ENCODE measurements around the gene NPPB.
A peak's percentile ranks its signal among the peaks of the same experiment; 100 is the strongest.

The NPPB gene

GRCh38 chr1:11857164-11857851, 1.4 kb downstream of the NPPB start:
- DNase-seq (ENCODE audit: low read depth in 2 of 2): no peak

- DNase-seq (ENCODE audit: low read depth in 2 of 2): no peak
These were observed 2.0 kb downstream of the NPPB start for GRCh38 chr1:11856698-11857097.

GRCh38 chr1:11855430-11855829, 3.3 kb downstream of the NPPB start:
- DNase-seq (ENCODE audit: low read depth in 2 of 2): no peak

- no peak for DNase-seq (ENCODE audit: low read depth in 2 of 2)
These were observed 4.2 kb downstream of the NPPB start for GRCh38 chr1:11854519-11854918.

GRCh38 chr1:11851180-11851579, 7.6 kb downstream of the NPPB start:
- no peak for DNase-seq (ENCODE audit: low read depth in 2 of 2)

- no peak for DNase-seq (ENCODE audit: low read depth in 2 of 2)
These were observed 8.6 kb downstream of the NPPB start for GRCh38 chr1:11850156-11850555.

GRCh38 chr1:11848373-11848700, 10.4 kb downstream of the NPPB start:
- no peak for DNase-seq (ENCODE audit: low read depth in 2 of 2)

- no peak for DNase-seq (ENCODE audit: low read depth in 2 of 2)
These were observed 10.9 kb downstream of the NPPB start, which contains the start of gene NPPA for GRCh38 chr1:11847667-11848372. Gene NPPA, minus strand, starts transcription at chr1:11847783. Its CDS starts 99 bp downstream, at chr1:11847684.

GRCh38 chr1:11845641-11846335, 13.0 kb downstream of the NPPB start:
- no peak for DNase-seq (ENCODE audit: low read depth in 2 of 2)

GRCh38 chr1:11842154-11843041, 16.3 kb downstream of the NPPB start:
- DNase-seq (ENCODE audit: low read depth in 2 of 2): no peak

- no peak for DNase-seq (ENCODE audit: low read depth in 2 of 2)
These were observed 17.2 kb downstream of the NPPB start for GRCh38 chr1:11841245-11842153.

- DNase-seq (ENCODE audit: low read depth in 2 of 2): no peak
These were observed 18.7 kb downstream of the NPPB start for GRCh38 chr1:11839727-11840705.

- peak; percentile 52 to 65 for DNase-seq (ENCODE audit: low read depth in 2 of 2)
These were observed 20.1 kb downstream of the NPPB start for GRCh38 chr1:11838349-11839272.

- DNase-seq (ENCODE audit: low read depth in 2 of 2): no peak
These were observed 20.9 kb downstream of the NPPB start for GRCh38 chr1:11837767-11838348.

- DNase-seq (ENCODE audit: low read depth in 2 of 2): no peak
These were observed 21.6 kb downstream of the NPPB start for GRCh38 chr1:11836955-11837766.

- no peak for DNase-seq (ENCODE audit: low read depth in 2 of 2)
These were observed 23.1 kb downstream of the NPPB start for GRCh38 chr1:11835441-11836225.
